Measurements from ENCODE around the gene DIP2C. TPM values are rescaled to one million over a fixed set of nuclear protein-coding genes. Genes with fewer than 3 reads are reported as not detected.

DIP2C gene
- total and polyA plus RNA-seq, 7 experiments from 2014 or later, result 1.1 to 8.7 (median 4.5) TPM

DNA sequence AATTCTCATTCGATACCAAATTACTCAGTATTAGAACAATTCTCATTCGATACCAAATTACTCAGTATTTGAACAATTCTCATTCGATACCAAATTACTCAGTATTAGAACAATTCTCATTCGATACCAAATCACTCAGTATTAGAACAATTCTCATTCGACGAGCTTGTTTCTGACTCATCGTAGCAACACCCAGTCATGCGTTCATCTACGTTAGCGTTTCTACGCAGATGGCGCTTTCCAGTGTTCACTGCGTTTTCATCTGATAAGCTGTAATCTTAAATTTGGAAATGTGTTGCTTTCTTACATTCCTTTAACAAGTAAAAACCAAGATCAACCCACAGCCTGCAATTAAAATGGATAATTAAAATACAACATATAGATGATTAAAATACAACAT, 277.9 kb downstream of the DIP2C start:
- CTCF ChIA-PET, result interaction anchor here (0.6 kb wide), 1 partner anchor 231 kb away, joined by 3 read pairs; no protein-coding TSS in a partner anchor
- no peak for ATAC-seq
- Mint-ChIP-seq H3K4me3 (no peak overlapping the region), H3K9me3 (peaks cover 0 to 2% (median 0%) of the 10 kb centered on the region in 11 donors), H3K36me3 (peaks cover 0 to 19% (median 18%) of the 10 kb centered on the region in 5 donors), H3K27me3 (peaks cover 0 to 10% (median 0%) of the 10 kb centered on the region in 5 donors), H3K4me1 (peaks cover 0 to 6% (median 0%) of the 10 kb centered on the region in 7 donors), H3K27ac (no peak overlapping the region)
- Histone ChIP-seq H3K4me1 (ENCODE audit: control insufficient read depth in 2 of 2, insufficient read depth in 2 of 2, low read length in 2 of 2) (no peaks in the 10 kb centered on the region), H3K27me3 (ENCODE audit: control insufficient read depth in 2 of 2, insufficient read depth in 2 of 2, low read length in 2 of 2) (no peaks in the 10 kb centered on the region), H3K4me3 (ENCODE audit: low read length) (no peak overlapping the region), H3K27ac (ENCODE audit: low read depth, low read length) (no peak overlapping the region), H3K36me3 (ENCODE audit: control insufficient read depth in 2 of 3, insufficient read depth in 3 of 3, low read length in 3 of 3) (peaks cover 0 to 14% (median 0%) of the 10 kb centered on the region in 3 experiments), H3K9me3 (ENCODE audit: control insufficient read depth in 2 of 3, low read length in 3 of 3) (no peaks in the 10 kb centered on the region)
- POLR2A ChIA-PET, result interaction anchor here (1.8 kb wide), 1 partner anchor 59 kb away, joined by 4 read pairs; no protein-coding TSS in a partner anchor
- intact Hi-C loops (cut with micrococcal nuclease), result no loop called here
- DNase-seq, result no peak

DNA sequence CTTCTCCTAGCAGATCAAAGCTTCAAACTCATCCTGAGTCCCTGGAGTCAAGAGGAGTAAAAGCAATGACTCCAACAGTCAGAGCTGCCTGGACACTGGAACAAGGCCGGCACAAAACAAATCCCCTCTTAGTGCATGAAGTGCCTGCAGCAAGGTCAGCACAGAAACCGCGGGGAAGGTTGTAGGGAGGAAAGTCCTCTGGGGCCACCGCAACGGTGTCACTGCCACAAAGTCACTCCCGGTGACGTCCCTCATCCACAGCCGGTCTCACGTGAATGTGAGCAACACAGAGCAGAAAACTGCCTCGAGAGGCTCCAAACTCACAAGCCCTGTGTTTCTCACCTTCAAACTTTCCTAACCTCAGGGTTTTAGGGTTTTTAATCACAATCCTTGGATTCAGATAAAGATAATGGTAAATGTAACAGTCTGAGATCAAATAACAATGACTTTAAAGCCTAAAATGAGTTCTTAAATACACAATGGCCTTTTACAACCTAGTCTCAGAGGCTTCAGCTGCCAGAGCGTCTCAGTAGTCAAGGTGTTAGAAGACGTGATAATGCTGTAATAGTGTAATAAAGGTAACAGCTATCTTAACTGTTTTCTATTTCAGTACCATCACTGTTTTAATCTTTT, 279.9 kb downstream of the DIP2C start:
- CTCF ChIA-PET, result no interaction called here
- DNase-seq (no peak), ATAC-seq (no peak)
- Mint-ChIP-seq H3K4me1 (peaks cover 0 to 10% (median 0%) of the 10 kb centered on the region in 7 donors), H3K9me3 (peaks cover 0 to 2% (median 0%) of the 10 kb centered on the region in 11 donors), H3K4me3 (no peak overlapping the region), H3K36me3 (peaks cover 0 to 30% (median 20%) of the 10 kb centered on the region in 5 donors), H3K27me3 (peaks cover 0 to 8% (median 0%) of the 10 kb centered on the region in 5 donors), H3K27ac (no peak overlapping the region)
- H3K4me1 ChIP-seq (ENCODE audit: control insufficient read depth in 2 of 2, insufficient read depth in 2 of 2, low read length in 2 of 2), result no peaks in the 10 kb centered on the region
- no peaks in the 10 kb centered on the region for H3K9me3 ChIP-seq (ENCODE audit: control insufficient read depth in 2 of 3, low read length in 3 of 3)
- intact Hi-C loops (cut with micrococcal nuclease), result no loop called here
- H3K4me3 ChIP-seq (ENCODE audit: low read length), result no peak overlapping the region
- H3K27ac ChIP-seq (ENCODE audit: low read depth, low read length), result no peak overlapping the region
- POLR2A ChIA-PET, result no interaction called here
- no peaks in the 10 kb centered on the region for H3K27me3 ChIP-seq (ENCODE audit: control insufficient read depth in 2 of 2, insufficient read depth in 2 of 2, low read length in 2 of 2)
- peaks cover 0 to 14% (median 0%) of the 10 kb centered on the region in 3 experiments for H3K36me3 ChIP-seq (ENCODE audit: control insufficient read depth in 2 of 3, insufficient read depth in 3 of 3, low read length in 3 of 3)

DNA sequence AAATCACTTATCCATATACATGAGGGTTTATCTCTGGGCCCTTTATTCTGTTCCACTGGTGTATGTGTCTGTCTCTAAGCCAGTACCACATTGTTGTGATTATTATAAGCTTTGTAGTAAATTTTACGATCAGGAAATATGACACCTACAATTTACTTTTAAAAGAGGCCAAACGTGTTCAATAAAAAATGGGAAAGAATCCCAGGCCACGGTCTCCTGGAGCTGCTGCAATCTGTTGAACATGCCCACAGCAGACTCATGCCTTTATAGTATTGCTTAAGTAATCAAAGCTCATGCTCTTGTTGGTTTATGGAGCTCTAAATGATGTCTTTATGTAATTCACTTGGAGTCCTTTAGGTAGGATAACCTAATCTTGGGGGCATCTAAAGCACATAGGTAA, 281.2 kb downstream of the DIP2C start:
- Mint-ChIP-seq H3K4me3 (no peak overlapping the region), H3K9me3 (peaks cover 0 to 2% (median 0%) of the 10 kb centered on the region in 11 donors), H3K27ac (no peak overlapping the region), H3K36me3 (peaks cover 0 to 26% (median 20%) of the 10 kb centered on the region in 5 donors), H3K27me3 (peaks cover 0 to 3% (median 0%) of the 10 kb centered on the region in 5 donors), H3K4me1 (peaks cover 0 to 9% (median 0%) of the 10 kb centered on the region in 7 donors)
- intact Hi-C loops (cut with micrococcal nuclease), result no loop called here
- no peak for ATAC-seq
- H3K4me3 ChIP-seq (ENCODE audit: low read length), result no peak overlapping the region
- POLR2A ChIA-PET, result no interaction called here
- H3K36me3 ChIP-seq (ENCODE audit: control insufficient read depth in 2 of 3, insufficient read depth in 3 of 3, low read length in 3 of 3), result peaks cover 0 to 9% (median 0%) of the 10 kb centered on the region in 3 experiments
- CTCF ChIA-PET, result interaction anchor here (0.8 kb wide), 1 partner anchor 332 kb away, joined by 3 read pairs; no protein-coding TSS in a partner anchor
- H3K27me3 ChIP-seq (ENCODE audit: control insufficient read depth in 2 of 2, insufficient read depth in 2 of 2, low read length in 2 of 2), result no peaks in the 10 kb centered on the region
- H3K27ac ChIP-seq (ENCODE audit: low read depth, low read length), result no peak overlapping the region
- DNase-seq, result no peak
- H3K4me1 ChIP-seq (ENCODE audit: control insufficient read depth in 2 of 2, insufficient read depth in 2 of 2, low read length in 2 of 2), result no peaks in the 10 kb centered on the region
- H3K9me3 ChIP-seq (ENCODE audit: control insufficient read depth in 2 of 3, low read length in 3 of 3), result no peaks in the 10 kb centered on the region

DNA sequence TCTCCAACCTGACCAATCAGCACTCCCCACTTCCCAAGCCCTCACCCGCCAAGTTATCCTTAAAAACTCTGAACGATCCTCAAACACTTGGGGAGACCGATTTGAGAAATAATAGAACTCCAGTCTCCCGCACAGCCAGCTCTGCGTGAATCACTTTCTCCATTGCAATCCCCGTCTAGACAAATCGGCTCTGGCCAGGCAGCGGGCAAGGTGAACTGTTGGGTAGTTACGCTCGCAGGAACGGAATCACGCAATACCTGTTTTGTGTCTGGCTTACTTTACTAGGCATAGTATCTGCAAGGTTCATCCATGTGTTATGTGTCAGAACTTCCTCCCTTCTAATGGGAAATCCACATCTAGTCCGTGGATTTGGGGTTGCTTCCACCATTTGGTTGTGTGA, 282.5 kb downstream of the DIP2C start:
- peaks cover 0 to 2% (median 0%) of the 10 kb centered on the region in 11 donors for H3K9me3 Mint-ChIP-seq
- Histone ChIP-seq H3K4me1 (ENCODE audit: control insufficient read depth in 2 of 2, insufficient read depth in 2 of 2, low read length in 2 of 2) (no peaks in the 10 kb centered on the region), H3K4me3 (ENCODE audit: low read length) (no peak overlapping the region), H3K9me3 (ENCODE audit: control insufficient read depth in 2 of 3, low read length in 3 of 3) (no peaks in the 10 kb centered on the region), H3K27ac (ENCODE audit: low read depth, low read length) (no peak overlapping the region), H3K36me3 (ENCODE audit: control insufficient read depth in 2 of 3, insufficient read depth in 3 of 3, low read length in 3 of 3) (peaks cover 0 to 9% (median 0%) of the 10 kb centered on the region in 3 experiments), H3K27me3 (ENCODE audit: control insufficient read depth in 2 of 2, insufficient read depth in 2 of 2, low read length in 2 of 2) (no peaks in the 10 kb centered on the region)
- ATAC-seq (no peak), DNase-seq (no peak)
- peaks cover 0 to 25% (median 20%) of the 10 kb centered on the region in 5 donors for H3K36me3 Mint-ChIP-seq
- peaks cover 0 to 3% (median 0%) of the 10 kb centered on the region in 5 donors for H3K27me3 Mint-ChIP-seq
- H3K4me3 Mint-ChIP-seq, result no peak overlapping the region
- peaks cover 0 to 9% (median 0%) of the 10 kb centered on the region in 7 donors for H3K4me1 Mint-ChIP-seq
- no peak overlapping the region for H3K27ac Mint-ChIP-seq
- ChIA-PET CTCF (no interaction called here), POLR2A (no interaction called here)
- intact Hi-C loops (cut with micrococcal nuclease), result no loop called here

DNA sequence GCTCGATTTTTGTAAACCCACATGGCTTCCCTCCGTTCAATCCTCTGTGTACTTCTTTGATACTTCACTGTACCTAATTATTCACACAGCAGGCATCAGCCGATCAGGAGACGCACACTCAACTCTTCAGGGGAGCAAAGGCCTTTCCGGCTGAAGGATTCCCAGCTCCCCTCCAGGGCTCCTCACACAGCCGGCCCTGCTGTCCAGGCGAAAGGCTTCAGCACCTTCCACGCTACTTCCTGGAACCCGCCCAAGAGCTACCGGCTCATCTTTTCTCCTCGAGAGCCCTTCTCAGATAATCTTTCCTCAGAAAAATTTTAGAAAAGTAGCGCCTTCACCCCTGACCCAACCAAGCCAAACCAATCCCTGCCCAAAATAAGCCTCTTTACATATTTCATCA, 283.8 kb downstream of the DIP2C start:
- Histone ChIP-seq H3K27ac (ENCODE audit: low read depth, low read length) (no peak overlapping the region), H3K36me3 (ENCODE audit: control insufficient read depth in 2 of 3, insufficient read depth in 3 of 3, low read length in 3 of 3) (peaks cover 0 to 9% (median 0%) of the 10 kb centered on the region in 3 experiments), H3K4me1 (ENCODE audit: control insufficient read depth in 2 of 2, insufficient read depth in 2 of 2, low read length in 2 of 2) (no peaks in the 10 kb centered on the region), H3K9me3 (ENCODE audit: control insufficient read depth in 2 of 3, low read length in 3 of 3) (no peaks in the 10 kb centered on the region), H3K4me3 (ENCODE audit: low read length) (no peak overlapping the region), H3K27me3 (ENCODE audit: control insufficient read depth in 2 of 2, insufficient read depth in 2 of 2, low read length in 2 of 2) (no peaks in the 10 kb centered on the region)
- peaks cover 0 to 5% (median 0%) of the 10 kb centered on the region in 7 donors for H3K4me1 Mint-ChIP-seq
- ATAC-seq, result no peak
- DNase-seq, result no peak
- H3K9me3 Mint-ChIP-seq, result no peaks in the 10 kb centered on the region
- ChIA-PET CTCF (no interaction called here), POLR2A (interaction anchor here (1.2 kb wide), 2 partner anchors 9 to 30 kb away, joined by 3 read pairs; no protein-coding TSS in a partner anchor)
- peaks cover 0 to 3% (median 0%) of the 10 kb centered on the region in 5 donors for H3K27me3 Mint-ChIP-seq
- intact Hi-C loops (cut with micrococcal nuclease), result no loop called here
- peaks cover 0 to 24% (median 16%) of the 10 kb centered on the region in 5 donors for H3K36me3 Mint-ChIP-seq
- H3K27ac Mint-ChIP-seq, result no peak overlapping the region
- no peak overlapping the region for H3K4me3 Mint-ChIP-seq

DNA sequence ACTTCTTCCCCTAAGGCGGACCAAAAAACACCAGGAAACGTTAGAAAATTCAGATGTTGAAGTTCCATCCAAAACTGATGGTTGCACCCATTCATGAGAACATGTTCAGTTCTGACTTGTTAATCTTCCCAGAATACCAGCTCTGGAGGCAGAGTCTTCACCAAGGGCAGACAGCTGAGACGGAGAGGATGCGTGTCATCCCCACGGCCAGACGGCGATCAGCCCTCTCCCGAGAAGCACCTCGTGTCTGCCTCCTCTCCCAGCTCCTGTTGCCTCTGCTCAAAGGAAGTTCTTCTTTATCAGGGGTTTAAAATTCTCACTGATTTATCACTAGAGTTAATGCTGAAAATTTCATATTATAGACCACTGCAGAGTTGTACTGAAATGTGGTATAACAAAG, 284.5 kb downstream of the DIP2C start:
- ChIA-PET POLR2A (interaction anchor here (0.9 kb wide), 1 partner anchor 17 kb away, joined by 3 read pairs; no protein-coding TSS in a partner anchor), CTCF (no interaction called here)
- no peaks in the 10 kb centered on the region for H3K27me3 ChIP-seq (ENCODE audit: control insufficient read depth in 2 of 2, insufficient read depth in 2 of 2, low read length in 2 of 2)
- no peak overlapping the region for H3K27ac Mint-ChIP-seq
- H3K9me3 ChIP-seq (ENCODE audit: control insufficient read depth in 2 of 3, low read length in 3 of 3), result no peaks in the 10 kb centered on the region
- no peak overlapping the region for H3K27ac ChIP-seq (ENCODE audit: low read depth, low read length)
- H3K4me1 Mint-ChIP-seq, result peaks cover 0 to 5% (median 0%) of the 10 kb centered on the region in 7 donors
- intact Hi-C loops (cut with micrococcal nuclease), result no loop called here
- no peaks in the 10 kb centered on the region for H3K4me1 ChIP-seq (ENCODE audit: control insufficient read depth in 2 of 2, insufficient read depth in 2 of 2, low read length in 2 of 2)
- no peak overlapping the region for H3K4me3 ChIP-seq (ENCODE audit: low read length)
- no peak for DNase-seq
- peaks cover 0 to 9% (median 0%) of the 10 kb centered on the region in 3 experiments for H3K36me3 ChIP-seq (ENCODE audit: control insufficient read depth in 2 of 3, insufficient read depth in 3 of 3, low read length in 3 of 3)
- no peak for ATAC-seq
- H3K36me3 Mint-ChIP-seq, result peaks cover 0 to 24% (median 16%) of the 10 kb centered on the region in 5 donors
- H3K9me3 Mint-ChIP-seq, result no peaks in the 10 kb centered on the region
- peaks cover 0 to 3% (median 0%) of the 10 kb centered on the region in 5 donors for H3K27me3 Mint-ChIP-seq
- no peak overlapping the region for H3K4me3 Mint-ChIP-seq
